T-helper 17 cell (primary cell): Measurements from ENCODE around the gene NEURL4. TPM values are rescaled to one million over a fixed set of nuclear protein-coding genes. Genes with fewer than 3 reads are reported as not detected.

Source experiments
- ATAC-seq: fragments of 150-1000 bp; cut with Tn5 transposase; 2 replicates; pipeline ENCODE4 v1.10.0; 2021; ENCODE audit warnings: mild to moderate bottlenecking, moderate library complexity
- DNase-seq, 3 donors: peaks; one replicate each; pipeline versions ENCODE4 v3.0.0 to v3.0.0-alpha.2; 2020 to 2021
- H3K9me3 ChIP-seq: one replicate; pipeline ENCODE4 v1.7.0; 2013; ENCODE audit warnings: low read length, mild to moderate bottlenecking; ENCODE audit not compliant: control insufficient read depth, poor library complexity, severe bottlenecking
- H3K27ac Mint-ChIP-seq: one replicate; pipeline ENCODE4 v1.8.0; 2022; ENCODE audit warnings: mild to moderate bottlenecking, moderate library complexity, mixed read lengths
- H3K27me3 Mint-ChIP-seq: one replicate; pipeline ENCODE4 v1.8.0; 2022; ENCODE audit warnings: mixed read lengths
- H3K36me3 Mint-ChIP-seq: one replicate; pipeline ENCODE4 v1.8.0; 2022; ENCODE audit warnings: low read depth, mixed read lengths
- H3K4me1 Mint-ChIP-seq: one replicate; pipeline ENCODE4 v1.8.0; 2022; ENCODE audit warnings: mild to moderate bottlenecking, mixed read lengths
- H3K4me3 Mint-ChIP-seq: one replicate; pipeline ENCODE4 v1.8.0; 2022; ENCODE audit warnings: mild to moderate bottlenecking, moderate library complexity, mixed read lengths
- total RNA-seq, 4 donors: library from RNA in 2 of 4; stranded (reverse) in 2 of 4; gene quantifications; one replicate each; pipeline ENCODE4 v1.2.3 and lab custom pipeline; 2022 to 2026

NEURL4 gene
- total RNA-seq, 2 donors from 2014 or later = 29.9 to 43.8 TPM

DNA sequence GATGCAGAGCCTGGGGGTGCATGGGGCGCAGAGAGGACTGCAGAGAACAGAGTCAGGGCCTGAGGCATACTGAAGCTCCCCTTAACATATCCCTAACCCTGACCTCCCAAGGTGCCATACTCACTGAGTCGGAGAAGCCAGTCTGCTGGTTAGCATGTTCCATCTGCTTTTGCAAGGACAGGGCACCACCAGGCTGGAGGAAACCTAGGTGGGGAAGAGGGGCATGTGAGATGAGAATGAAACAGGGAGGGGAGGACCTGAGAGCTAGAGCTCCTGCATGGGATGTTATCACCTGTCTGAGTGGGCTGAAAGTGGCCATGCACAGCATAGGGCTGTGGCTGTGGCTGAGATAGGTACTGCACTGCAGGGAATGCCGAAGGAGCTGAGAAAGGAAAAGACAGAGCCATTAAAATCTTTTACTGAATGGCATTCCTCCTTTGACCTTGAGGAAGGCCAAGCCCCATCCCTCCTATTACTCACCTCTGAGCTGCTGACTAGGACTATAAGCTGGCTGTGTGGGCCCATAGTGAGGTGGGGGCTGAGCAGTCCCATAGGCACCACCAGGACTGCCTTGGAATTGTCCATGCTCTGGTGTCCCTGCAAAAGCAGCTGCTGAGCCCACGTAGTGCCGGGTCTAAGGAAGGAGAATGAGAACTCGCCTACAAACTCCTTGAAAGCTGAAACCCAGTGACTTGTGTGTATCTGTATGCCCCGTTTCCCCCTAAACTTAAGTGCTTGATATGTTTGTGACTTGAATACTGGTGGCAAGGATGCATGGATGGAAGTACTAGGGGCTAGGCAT is 15.8 kb downstream of the NEURL4 start:
- Mint-ChIP-seq H3K27ac (peak overlapping the region; percentile 97), H3K4me1 (peaks cover 53% of the 10 kb centered on the region)

DNA sequence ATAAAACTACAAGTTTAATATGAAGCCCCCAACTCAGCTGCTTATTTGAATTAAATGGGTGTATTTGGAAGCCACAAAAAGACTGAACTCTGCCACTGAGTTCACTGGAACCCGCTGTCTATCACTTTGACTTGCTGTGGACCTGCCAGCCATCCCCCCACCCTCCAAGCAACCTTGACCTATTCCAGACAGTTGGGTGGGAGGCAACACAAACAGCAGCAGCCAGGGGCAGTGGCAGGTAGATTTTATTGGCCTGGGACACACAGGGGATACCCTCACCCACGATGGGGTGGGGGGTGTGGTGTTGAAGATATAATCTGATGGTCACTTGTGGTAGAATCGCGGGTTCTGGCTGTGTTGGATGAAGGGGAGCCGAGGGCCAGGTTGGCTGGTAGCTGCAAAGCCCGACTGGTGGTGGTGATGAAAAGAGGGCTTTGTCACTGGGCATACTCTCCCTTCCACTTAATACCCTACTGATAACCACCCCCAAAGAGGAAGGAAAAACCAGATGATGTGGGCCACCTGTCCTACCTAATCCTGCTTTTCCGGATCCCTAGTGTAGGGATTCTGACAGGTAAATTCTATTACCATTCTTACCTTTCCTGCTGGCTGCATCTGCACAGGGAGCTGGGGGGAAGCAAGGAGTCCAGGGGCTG is 16.6 kb downstream of the NEURL4 start:
- Mint-ChIP-seq H3K36me3 (peaks cover 19% of the 10 kb centered on the region), H3K4me1 (peaks cover 54% of the 10 kb centered on the region), H3K27me3 (no peaks in the 10 kb centered on the region), H3K4me3 (peak overlapping the region; percentile 80), H3K27ac (peak overlapping the region; percentile 97)
- DNase-seq (no peak), ATAC-seq (no peak)
- no peaks in the 10 kb centered on the region for H3K9me3 ChIP-seq

More for the DNA sequence above, 15.8 kb downstream of the NEURL4 start:
- ATAC-seq = no peak
- H3K27me3 Mint-ChIP-seq = no peaks in the 10 kb centered on the region
- no peaks in the 10 kb centered on the region for H3K9me3 ChIP-seq
- peak overlapping the region; percentile 80 for H3K4me3 Mint-ChIP-seq
- DNase-seq = no peak
- peaks cover 21% of the 10 kb centered on the region for H3K36me3 Mint-ChIP-seq

DNA sequence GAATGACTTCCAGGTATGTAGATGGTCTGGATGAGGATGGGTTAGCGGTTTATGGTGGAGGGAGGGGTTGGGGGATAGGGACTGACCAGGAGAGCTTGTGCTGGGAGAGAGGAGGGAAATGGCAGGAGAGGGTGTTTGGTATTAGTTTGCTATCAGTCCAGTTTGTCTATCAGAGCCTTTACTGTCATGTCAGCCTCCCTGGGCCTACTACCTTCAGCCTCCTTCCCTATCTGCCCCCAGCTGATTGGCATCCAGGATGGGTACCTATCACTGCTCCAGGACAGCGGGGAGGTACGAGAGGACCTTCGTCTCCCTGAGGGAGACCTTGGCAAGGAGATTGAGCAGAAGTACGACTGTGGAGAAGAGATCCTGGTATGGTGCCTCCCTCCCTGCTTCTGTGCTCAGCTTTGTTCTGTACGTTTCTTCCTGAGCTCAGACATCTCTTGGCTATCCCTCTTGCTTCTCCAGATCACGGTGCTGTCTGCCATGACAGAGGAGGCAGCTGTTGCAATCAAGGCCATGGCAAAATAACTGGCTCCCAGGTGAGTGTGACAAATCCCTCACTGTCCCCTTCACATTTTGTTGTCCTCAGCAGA is 17.9 kb downstream of the NEURL4 start:
- H3K36me3 Mint-ChIP-seq = peaks cover 19% of the 10 kb centered on the region
- peaks cover 55% of the 10 kb centered on the region for H3K4me1 Mint-ChIP-seq
- H3K27ac Mint-ChIP-seq = peak overlapping the region; percentile 97
- H3K9me3 ChIP-seq = no peaks in the 10 kb centered on the region
- H3K27me3 Mint-ChIP-seq = no peaks in the 10 kb centered on the region
- peak overlapping the region; percentile 96 for H3K4me3 Mint-ChIP-seq
- no peak for DNase-seq
- no peak for ATAC-seq

GRCh38 chr17:7309628-7310027 is 19.5 kb downstream of the NEURL4 start:
- Mint-ChIP-seq H3K36me3 (peaks cover 19% of the 10 kb centered on the region), H3K27me3 (no peaks in the 10 kb centered on the region), H3K27ac (peak overlapping the region; percentile 97), H3K4me1 (peaks cover 50% of the 10 kb centered on the region), H3K4me3 (peak overlapping the region; percentile 96)
- DNase-seq (no peak), ATAC-seq (no peak)
- no peaks in the 10 kb centered on the region for H3K9me3 ChIP-seq

DNA sequence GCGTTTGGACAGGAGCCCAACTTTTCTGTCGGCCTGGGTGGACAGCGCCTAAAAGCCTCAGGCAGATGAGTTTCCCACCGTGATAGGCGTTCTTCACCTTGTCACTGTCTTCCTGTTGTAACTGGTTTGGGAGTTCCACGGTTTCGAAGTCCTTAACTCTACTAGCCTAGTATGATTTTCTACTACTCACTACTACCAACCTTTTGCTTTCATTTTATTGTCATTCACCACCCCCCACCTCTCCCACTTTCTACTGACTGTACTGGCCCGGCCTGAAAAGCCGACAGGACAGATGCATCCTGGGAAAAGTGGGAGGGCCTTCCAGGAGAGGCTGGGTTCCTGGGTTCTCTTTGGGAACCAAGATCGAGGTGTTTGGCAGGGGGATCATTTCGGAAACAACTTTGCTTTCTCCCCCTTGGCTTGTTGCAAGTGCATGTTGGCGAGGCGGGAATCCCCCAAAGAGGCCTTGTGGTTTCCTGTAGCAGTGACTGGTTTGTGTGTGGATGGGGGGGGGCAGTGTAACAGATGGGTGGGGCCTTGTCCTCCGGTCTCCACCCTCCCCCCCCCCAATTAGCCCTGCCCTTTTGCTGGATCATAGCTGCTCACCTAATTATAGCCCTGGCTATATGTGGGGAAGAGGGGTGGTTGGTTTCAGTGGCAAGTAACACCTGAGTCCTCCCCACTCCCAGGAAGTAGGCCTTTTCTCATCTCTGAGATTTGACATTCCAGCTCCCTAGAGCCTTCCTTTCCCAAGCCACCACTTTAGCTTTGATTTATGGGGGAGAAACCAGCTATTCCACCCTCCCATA is 20.3 kb downstream of the NEURL4 start:
- H3K27me3 Mint-ChIP-seq = no peaks in the 10 kb centered on the region
- H3K36me3 Mint-ChIP-seq = peaks cover 19% of the 10 kb centered on the region
- H3K4me1 Mint-ChIP-seq = peaks cover 43% of the 10 kb centered on the region
- peak overlapping the region; percentile 96 for H3K4me3 Mint-ChIP-seq
- H3K9me3 ChIP-seq = no peaks in the 10 kb centered on the region
- DNase-seq = peak; percentile 72 to 82 (median 76)
- ATAC-seq = peak; percentile 51
- H3K27ac Mint-ChIP-seq = peak overlapping the region; percentile 97

DNA sequence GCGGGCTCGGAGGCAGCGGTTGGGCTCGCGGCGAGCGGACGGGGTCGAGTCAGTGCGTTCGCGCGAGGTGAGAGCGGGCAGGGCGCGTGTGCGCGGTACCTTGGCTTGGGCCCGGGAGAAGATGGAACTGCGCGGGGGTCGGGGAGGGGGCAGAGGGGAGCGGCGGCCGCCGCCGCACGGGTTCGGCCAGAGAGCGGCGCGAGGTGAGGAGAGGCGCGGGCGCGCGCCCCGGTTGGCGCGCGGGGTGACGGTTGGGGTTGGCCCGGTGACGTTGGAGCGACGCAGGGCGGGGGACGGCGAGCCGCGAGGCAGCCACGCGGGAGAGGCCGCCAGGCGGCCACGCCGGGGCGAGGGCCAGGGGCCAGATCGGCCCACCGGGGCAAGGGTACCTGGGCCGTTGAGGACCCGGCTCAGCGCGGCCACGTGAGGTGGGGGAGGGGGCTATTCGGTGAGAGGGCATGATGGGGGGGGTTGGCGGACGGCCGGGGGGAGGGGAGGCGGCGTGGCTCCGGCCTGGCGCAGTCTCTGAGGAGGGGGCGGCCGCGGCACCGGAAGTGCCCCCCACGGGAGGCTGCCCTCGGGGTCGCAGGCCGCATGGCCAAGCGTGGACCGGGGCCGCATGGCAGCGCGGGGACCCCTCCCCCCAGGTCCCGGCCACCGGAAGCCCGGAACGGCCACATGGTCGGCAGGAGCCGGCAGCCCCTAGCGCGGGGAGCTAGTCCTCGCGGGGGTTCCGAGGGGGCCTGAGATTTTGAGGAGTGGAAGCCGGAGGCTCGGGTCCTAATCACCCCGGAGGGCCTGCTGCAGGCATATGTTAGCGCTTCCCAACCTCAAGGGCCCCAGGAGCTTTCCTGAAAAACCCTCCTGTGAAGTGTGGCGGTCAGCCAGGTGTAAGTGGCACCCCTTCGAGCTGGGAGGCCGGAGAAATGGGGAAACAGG is 21.2 kb downstream of the NEURL4 start:
- H3K4me3 Mint-ChIP-seq = peak overlapping the region; percentile 96
- peak overlapping the region; percentile 97 for H3K27ac Mint-ChIP-seq
- peak; percentile 9 for ATAC-seq
- peaks cover 35% of the 10 kb centered on the region for H3K4me1 Mint-ChIP-seq
- H3K27me3 Mint-ChIP-seq = no peaks in the 10 kb centered on the region
- peaks cover 19% of the 10 kb centered on the region for H3K36me3 Mint-ChIP-seq
- DNase-seq = peak; percentile 52 to 60 (median 56)
- no peaks in the 10 kb centered on the region for H3K9me3 ChIP-seq

GRCh38 chr17:7306911-7307685 is 22.0 kb downstream of the NEURL4 start, which contains the start of gene EIF5A:
TSS of gene EIF5A (plus strand) at chr17:7307628. CDS start at chr17:7309636, 2,008 bp downstream.
- Mint-ChIP-seq H3K4me3 (peak within 1 kb of the TSS; percentile 96), H3K4me1 (peaks cover 33% of the 10 kb centered on the region), H3K27me3 (no peaks in the 10 kb centered on the region), H3K36me3 (peaks cover 19% of the 10 kb centered on the region), H3K27ac (peak within 1 kb of the TSS; percentile 97)
- peak; percentile 77 for ATAC-seq
- H3K9me3 ChIP-seq = no peaks in the 10 kb centered on the region
- peak; percentile 98 to 100 (median 100) for DNase-seq

DNA sequence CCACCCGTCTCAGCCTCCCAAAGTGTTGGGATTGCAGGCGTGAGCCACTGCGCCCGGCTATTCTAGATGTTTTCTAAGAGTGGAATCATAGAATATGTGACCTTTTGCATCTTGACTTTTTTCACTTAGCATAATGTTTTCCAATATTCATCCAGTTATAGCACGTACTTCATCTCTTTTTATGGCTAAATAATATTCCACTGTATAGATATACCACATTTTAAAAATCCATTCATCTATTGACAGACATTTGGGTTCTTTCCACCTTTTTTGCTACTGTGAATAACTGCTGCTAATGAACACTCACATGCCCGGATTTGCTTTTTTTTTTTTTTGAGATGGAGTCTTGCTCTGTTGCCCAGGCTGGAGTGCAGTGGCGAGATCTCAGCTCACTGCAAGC is 25.0 kb downstream of the NEURL4 start:
- H3K9me3 ChIP-seq = no peaks in the 10 kb centered on the region
- Mint-ChIP-seq H3K4me1 (peaks cover 9% of the 10 kb centered on the region), H3K27ac (no peak overlapping the region), H3K4me3 (no peak overlapping the region), H3K27me3 (peaks cover 5% of the 10 kb centered on the region), H3K36me3 (peaks cover 5% of the 10 kb centered on the region)
- ATAC-seq = no peak
- DNase-seq = no peak

DNA sequence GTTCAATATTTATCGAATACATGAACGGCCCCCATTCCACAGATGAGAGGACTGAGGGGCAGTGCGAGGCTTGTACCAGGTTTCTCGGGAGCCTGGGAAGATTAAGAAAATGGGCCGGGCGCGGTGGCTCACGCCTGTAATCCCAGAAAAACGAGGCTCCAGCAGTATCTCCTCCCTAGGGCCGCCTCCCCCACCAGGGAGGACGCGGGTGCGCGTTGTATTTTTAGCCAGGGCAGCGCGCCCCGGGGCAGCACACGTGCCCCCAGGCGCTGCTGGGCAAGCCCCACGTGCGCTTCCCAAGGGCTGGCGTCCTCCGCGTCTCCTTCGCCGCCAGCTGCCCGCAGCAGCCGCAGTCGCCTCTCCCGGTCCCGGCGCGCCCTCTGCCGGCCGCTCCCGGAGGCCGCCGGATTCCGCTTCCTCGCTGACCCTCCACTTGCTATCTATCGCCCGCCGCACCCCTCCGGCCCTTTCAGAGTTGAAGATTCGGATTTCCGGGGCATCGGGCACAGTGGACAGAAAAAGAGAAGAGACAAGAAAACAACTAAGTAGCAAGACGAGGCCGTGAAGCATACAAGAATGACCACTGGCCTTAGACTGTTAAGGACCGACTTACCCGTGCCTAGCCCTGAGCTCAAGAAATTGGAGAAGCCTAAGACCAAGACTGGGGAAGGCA is 32.8 kb downstream of the NEURL4 start:
- H3K9me3 ChIP-seq = no peaks in the 10 kb centered on the region
- DNase-seq (peak; percentile 56 to 66 (median 57)), ATAC-seq (peak; percentile 33)
- H3K27me3 Mint-ChIP-seq = peaks cover 18% of the 10 kb centered on the region
- peaks cover 5% of the 10 kb centered on the region for H3K36me3 Mint-ChIP-seq
- H3K27ac Mint-ChIP-seq = no peak overlapping the region
- H3K4me1 Mint-ChIP-seq = peaks cover 14% of the 10 kb centered on the region
- H3K4me3 Mint-ChIP-seq = peak overlapping the region; percentile 43

DNA sequence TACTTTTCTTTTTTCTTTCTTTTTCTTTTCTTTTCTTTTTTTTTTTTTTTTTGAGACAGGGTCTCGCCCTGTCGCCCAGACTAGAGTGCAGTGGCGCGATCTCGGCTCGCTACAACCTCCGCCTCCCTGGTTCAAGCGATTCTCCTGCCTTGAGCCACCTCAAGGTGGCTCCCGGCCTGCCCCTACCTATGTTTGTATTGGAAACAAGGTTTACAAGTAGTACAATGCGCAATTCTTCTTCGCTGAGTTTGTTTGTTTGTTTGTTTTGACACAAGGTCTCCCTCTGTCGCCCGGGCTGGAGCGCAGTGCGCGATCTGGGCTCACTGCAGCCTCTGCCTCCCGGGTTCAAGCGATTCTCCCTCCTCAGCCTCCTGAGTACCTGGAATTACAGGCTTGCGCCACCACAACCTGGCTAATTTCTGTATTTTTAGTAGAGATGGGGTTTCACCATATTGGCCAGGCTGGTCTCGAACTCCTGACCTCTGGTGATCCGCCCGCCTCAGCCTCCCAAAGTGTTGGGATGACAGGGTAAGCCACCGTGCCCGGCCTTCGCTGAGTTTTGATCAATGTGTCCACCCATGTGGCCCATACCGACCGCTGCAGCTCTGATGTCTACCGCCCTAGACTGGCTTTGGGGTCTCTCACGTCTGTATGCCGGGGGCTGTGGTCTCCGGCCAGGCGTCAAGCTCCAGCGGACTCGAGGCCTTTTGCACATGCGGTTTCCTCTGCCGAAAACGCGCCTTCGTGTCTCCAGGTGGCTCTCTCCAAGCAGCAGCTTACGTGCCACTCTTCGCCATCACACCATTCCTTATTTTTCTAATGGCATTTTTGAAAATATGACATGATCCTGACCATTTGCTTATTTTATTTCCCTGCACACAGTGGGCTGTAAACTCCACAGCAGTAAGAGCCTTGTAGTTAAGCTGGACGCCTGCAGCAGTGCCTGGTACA is 33.6 kb downstream of the NEURL4 start:
- H3K36me3 Mint-ChIP-seq = peaks cover 5% of the 10 kb centered on the region
- no peak for ATAC-seq
- peak overlapping the region; percentile 88 for H3K4me3 Mint-ChIP-seq

More for the DNA sequence above, 33.6 kb downstream of the NEURL4 start:
- Mint-ChIP-seq H3K4me1 (peaks cover 14% of the 10 kb centered on the region), H3K27me3 (peaks cover 18% of the 10 kb centered on the region), H3K27ac (peak overlapping the region; percentile 85)
- no peaks in the 10 kb centered on the region for H3K9me3 ChIP-seq
- no peak for DNase-seq
